NCI-H2081 treated with DMSO at 0.1 percent for 48 hours (cell line): ENCODE measurements around the gene PGBD5.

Experiments
- DNase-seq: peaks from one replicate; lab custom pipeline; 2025; lab: John Stamatoyannopoulos, UW

PGBD5 gene

DNA sequence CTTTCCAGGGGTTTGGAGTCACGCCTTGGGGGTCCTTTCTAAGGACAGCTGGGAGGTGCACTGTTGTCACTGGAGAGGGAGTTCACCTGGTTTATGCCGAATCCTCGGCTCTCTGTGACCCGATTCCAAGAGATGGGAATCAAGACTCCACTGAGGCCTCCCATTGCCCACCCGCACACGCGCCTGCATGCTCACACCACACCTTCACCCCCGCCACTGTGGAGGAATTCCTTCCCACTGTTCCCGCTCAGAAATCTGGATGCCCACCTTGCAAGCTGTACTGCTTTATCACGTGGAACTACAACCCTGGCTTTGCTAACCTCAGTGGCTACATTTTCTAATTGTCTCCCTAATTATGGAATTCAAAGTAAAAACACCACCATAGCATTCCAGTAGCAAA lies 29.2 kb downstream of the PGBD5 start:
- no peak for DNase-seq

DNA sequence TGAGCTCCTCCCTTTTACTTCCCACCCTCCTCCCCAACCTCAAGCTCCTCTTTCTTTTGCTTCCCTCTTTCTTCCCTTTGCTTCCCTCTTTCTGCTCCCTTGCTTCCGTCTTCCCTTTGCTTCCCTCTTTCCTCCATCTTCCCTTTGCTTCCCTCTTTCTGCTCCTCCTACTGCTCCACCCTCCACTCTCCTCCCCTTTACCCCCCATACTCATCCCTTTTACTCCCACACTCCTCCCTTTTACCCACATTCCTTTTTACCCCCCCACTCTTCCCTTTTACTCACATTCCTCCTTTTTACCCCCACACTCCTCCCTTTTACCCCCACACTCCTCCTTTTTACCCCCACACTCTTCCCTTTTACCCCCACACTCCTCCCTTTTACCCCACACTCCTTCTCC lies 30.2 kb downstream of the PGBD5 start:
- DNase-seq: no peak

DNA sequence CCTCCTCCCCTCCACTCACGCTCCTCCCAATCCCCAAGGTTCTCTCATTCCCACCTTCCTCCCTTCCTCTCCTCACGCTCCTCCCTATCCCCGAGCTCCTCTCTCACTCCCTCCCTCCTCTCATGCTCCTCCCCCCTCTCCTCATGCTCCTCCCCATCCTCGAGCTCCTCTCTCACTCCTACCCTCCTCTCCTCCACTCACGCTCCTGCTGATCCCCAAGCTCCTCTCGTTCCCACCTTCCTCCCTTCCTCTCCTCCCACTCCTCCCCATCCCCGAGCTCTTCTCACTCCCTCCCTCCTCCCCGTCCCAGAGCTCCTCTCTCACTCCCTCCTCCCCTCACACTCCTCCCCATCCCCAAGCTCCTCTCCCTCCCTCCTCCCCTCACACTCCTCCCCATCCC lies 31.4 kb downstream of the PGBD5 start:
- no peak for DNase-seq

DNA sequence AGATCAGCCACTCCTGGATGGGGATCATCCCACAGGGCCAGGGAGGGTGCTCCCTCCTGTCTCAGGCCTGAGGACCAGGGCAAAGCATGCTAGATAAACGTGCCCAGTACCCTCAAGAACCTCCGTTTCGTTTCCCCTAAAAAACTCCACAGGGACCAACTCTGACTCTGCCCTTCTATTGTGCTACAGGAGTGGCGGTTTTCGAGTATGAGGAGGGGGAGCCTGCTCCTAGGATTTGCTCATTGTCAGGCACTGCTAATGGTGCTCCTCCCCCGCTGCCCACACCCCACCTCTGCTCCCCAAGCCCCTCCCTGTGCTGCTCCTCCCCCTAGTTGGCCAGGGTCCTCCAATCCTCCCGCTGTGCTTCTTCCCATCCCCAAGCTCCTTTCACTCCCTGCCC lies 32.0 kb downstream of the PGBD5 start:
- no peak for DNase-seq

DNA sequence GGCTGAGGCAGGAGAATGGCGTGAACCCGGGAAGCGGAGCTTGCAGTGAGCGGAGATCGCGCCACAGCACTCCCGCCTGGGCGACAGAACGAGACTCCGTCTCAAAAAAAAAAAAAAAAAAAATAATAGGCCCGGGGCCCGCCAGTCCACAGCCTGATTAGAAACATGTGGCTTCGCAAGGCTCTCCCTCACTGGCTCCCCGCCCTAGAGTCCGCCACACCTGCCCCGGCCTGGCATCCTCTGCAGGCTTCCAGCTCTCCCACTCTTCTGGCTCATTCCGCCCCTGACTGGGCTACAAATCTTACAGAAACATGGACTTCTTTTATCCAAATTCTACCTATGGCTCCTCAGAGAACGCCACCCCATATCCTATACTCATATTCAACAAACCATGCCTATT lies 32.4 kb downstream of the PGBD5 start:
- no peak for DNase-seq

DNA sequence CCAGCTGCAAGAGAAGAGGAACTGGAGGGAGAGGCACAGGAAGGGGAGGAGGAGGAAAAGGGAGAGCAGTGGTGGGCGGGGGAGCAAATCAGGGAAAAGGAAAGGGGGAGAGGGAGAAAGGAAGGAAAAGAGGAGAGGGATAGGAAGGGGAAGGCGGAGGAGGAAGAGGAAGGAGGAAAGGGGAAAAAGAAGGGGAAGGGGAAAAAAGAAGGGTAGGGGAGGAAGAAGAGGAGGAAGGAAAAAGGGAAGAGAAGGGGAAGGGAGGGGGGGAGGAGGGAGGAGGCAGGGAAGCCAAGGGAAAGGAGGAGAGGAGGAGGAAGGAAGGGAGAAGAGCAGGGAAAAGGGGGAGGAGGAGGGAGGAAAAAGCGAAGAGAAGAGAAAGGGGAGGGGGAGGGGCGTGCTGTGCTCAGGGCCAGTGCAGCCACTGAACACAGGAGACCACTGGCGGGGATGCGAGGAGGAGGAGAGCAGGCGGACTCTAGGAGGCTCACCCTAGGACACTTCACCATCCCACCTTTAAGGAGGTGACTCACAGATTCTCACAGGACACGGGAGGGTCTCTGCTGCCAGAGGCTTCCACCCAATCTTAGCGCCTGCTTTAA lies 33.1 kb downstream of the PGBD5 start:
- DNase-seq: no peak

DNA sequence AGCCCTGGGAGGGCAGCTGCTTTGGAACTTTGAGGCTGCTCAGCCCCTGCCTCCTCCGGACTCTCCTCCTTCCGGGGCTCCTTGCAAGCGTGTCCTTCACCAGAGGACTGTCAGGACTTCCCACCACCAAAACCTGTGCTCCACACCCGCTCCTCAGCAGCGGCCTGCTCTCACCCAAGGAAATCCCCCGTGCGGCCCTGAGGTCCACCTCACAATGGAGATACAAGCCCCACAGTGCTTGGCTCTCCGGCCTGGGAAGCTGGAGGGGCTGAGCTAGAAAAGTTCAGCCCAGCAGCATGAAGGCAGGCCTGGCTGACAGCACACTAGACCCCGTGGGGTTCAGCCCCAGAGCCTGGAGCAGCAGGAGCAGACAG lies 33.6 kb downstream of the PGBD5 start:
- no peak for DNase-seq

DNA sequence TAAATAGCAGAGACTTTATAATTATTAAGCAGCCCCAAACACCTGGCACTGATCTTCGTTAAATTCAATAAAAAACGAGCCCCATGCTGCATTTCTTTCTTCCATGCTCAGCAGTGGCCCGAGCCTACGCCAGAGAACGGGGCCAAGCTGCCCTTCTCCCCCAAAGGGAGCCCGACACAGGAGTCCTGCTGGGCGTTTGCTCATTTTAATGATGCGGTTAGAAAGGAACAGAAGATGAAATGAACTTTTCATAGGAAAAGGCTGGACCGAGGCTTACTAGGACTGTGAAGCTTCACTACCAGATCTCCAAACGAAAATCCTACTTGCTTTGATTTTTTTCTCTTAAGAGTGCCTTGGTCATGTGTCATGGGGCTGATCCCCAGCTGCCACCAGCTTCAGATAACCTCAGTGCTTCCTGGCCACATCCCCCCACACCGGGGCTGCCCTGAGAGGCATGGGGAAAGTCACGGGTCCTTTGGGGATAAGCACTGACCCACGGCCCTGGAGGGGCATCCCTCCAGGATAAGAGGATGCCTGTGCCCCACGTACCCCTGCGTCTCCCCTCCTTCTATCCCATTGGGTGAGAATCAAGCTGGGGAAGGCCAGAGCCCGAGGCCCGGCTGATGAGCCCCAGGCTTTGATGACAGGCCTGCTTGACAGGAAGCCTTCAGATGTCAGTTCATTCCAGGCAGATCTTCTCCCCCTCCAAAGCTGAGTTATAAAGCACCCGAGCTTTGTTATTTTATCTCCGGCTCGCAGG lies 34.2 kb downstream of the PGBD5 start:
- no peak for DNase-seq

DNA sequence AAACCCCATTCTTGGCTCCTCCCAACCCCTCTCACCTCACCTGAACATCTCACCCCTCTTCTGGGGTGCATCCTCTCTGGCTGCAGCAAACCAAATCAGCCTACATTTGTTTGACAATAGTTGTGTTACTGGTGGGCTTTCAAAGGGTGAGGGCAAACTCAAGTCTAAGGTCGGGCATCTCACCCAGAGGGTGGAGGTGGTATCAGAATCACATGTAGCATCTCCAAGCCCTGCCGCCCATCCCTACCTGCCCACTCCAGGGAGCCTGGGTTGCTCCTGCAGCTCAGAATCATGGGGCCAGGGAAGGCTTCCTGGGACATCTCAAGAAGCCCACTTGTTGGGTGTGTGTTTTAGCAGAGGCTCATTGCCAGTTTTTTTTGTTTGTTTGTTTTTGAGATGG lies 35.8 kb downstream of the PGBD5 start:
- no peak for DNase-seq

DNA sequence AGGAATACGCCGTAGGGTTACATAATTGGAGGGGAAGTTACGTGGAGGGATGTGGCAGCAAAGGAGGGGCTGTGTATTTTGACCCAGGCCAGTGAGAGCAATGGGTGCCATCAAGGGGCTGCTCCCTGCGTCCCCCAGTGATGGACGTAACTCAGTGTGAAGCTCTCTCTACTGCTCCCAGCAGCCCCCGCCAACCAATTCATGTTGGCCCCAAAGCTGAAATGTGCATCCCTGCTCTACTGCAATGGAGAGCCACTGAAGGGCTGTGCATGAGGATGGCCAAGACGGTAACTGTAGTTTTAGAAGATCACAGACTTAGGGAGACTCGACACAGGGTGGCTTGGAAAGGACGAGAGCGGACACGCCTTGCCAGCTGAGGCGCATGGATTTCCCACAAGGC lies 38.3 kb downstream of the PGBD5 start:
- no peak for DNase-seq

DNA sequence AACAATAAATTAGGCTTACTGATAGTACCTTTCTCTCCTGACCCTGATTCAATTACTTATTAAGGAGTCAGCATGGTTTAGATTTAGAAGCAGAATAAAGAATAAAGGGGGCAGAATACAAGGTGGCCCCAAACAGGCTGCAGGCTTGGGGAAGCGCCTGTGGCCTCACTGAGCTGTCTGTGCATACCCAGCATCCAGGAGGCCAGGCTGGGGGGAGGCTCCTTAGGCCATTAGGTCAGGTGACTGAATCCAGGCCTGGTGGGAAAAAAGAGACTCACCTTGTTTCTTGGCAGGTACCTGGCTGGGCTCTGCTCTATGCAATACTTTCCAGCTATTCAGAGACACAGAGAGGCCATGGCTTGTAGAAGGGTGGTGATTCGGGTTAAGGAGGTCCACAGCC lies 38.8 kb downstream of the PGBD5 start:
- DNase-seq: no peak

DNA sequence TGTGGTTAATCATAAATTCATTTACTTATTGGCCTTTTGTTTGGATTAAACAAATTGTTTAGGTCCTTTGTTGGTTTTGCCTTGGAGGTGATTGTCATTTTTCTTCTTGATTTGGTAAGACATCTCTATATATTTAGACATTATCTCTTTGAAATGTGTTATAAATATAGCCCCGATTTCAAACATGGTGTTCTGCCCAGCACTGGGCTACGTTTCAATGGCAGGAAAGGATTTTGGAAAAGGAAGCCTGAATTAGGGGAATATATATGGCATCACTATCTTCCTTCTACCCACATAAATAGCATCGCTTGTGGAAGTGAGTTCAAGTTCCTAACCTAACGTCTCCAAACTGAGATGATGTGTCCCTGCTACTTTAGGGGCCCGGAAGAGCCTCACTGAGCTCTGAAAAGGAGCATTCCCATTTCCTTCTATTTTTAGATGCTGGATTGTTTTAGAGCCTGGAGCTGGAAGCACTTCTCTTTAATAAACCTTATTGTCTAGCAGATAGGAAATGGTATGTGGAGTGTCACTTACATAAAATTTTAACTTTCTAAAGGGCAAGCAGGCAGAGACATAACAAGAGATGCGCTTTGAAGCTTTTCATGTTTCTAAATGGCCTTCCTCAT lies 39.4 kb downstream of the PGBD5 start:
- DNase-seq: no peak

DNA sequence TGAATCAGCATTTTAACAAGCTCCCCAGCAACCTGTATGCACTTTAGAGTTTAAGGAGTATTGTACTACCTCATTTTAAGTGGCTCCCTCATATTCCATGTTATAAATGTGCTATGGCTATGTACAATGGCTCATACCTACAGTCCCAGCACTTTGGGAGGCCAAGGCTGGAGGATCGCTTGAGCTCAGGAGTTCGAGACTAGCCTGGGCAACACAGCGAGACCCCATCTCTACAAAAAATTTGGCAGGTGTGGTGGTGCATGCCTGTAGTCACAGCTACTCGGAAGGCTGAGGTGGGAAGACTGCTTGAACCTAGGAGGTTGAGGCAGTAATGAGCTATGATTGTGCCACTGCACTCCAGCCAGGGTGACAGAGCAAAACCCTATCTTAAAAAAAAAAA lies 40.2 kb downstream of the PGBD5 start:
- DNase-seq: no peak

DNA sequence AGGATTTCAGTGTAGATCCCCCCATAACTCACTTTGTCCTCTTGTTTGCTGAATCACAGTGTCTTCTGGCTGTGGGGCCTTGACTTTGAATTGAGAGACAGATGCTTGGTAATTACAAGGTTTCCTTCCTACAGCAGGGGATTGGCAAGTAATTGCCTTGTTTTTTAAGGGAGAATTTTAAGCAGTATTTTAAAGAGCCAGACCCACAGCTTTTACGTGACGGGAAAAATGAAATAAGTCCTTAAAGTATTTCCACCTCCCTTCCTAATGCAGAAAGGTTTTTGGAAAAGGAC lies 41.0 kb downstream of the PGBD5 start:
- no peak for DNase-seq

DNA sequence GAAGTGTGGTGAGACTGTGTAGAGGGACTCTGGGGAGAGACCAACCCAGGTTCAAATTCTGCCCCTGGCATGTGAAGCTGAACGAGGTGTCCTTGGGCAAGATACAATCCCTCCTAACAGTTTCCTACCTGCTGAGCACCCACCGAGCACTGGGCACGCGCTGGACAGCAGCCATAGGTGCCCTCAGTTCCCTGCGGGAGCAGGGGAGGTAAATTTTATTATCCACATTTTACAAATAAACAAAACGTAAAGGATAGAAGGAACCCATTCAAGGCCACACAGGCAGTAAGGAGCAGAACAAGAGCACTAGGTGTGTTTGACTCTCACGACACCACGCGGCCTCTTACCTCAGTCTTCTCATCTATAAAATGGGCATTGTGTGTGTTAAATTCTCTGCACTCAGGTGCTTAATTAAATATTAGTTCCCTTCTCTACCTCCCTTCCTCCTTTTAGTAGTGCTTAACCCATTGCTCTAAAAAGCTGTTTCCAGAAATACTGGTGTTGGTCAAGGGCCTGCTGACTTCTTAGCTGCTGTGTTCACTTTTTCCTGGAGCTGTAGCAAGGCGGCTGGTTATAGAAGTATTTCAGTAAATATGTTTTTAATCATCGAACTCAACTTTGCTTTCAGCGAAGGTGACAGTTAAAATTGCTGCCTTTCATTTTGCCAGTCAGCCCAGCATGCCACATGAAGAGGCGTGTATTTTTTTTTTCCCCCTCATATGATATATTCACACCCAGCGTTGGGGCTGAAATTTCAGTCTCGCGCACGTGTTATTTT lies 41.6 kb downstream of the PGBD5 start:
- no peak for DNase-seq

DNA sequence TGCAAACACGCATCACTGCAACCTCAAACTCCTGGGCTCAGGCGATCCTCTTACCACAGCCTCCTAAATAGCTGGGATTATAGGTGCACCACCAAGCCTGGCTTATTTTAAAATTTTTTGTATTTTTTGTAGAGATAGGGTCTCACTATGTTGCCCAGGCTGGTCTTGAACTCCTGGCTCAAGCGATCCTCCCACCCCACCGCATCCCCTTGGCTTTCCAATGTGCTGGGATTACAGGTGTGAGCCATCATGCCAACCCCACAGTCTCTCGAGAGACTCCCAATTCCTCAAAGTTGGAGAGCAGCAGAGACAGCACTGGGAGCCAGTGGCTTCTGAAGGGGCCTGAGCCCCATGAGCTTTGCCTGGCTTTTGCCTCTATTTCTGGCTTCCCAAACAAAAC lies 42.7 kb downstream of the PGBD5 start:
- DNase-seq: no peak

DNA sequence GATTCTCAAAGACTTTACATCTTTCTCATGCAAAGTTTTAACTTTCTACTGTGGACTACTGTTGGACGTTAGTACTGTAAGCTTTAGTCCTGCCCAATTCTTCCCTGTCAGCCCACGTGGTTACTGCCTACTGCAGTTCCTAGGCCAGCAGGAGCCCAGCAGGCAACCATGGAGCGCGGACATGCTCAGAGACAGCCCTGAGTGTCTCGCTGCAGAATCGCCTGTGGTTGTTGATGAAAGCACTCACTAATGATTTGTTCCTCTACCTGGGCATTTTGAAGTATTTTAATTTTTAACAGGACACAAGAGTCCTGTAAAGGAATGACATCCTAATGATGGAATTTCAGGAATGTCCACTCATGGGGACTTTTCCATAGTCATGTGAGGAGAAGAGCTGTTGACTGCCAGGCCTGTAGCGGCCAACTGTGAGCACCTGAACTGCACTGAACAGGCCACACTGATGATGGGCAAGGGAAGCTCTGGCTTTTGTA lies 44.1 kb downstream of the PGBD5 start:
- no peak for DNase-seq

DNA sequence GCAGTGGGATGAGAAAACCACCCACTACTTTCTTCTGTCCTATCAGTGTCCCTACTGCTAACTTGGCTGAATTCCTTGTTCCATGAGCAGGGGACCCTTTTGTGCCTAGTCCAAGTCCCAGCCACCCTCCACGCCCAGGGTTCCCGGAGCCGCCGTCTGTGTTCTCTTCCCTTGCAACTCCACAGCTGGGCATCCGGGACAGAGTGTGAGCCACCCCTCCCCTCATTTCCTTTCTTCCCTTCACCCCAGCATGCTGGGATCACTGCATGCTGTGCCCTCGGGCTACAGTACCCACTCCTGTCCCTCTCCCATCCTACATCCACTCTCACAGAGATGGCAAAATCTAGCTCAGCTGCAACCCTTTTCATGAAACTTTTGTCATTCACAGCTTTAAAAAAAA lies 44.5 kb downstream of the PGBD5 start:
- no peak for DNase-seq

DNA sequence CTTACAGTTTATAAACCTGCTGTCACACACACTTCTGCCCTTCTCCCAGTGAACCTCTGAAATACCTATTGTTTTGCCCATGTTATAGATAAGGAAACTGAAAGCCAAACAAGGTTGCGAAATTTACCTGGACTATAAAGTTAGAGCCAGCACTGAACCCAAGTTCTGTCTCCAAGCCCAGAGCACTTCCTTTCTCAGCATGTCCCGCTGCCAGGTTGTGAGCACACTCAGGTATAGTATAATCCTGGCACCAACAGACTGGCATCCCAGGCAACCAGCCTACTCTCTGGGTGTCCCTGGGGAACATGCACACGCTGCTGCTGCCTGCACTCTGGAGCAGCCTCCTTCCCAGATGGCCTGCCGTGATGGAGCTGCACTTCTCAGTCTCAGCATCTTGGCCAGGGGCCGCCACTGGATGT lies 45.1 kb downstream of the PGBD5 start:
- DNase-seq: no peak

DNA sequence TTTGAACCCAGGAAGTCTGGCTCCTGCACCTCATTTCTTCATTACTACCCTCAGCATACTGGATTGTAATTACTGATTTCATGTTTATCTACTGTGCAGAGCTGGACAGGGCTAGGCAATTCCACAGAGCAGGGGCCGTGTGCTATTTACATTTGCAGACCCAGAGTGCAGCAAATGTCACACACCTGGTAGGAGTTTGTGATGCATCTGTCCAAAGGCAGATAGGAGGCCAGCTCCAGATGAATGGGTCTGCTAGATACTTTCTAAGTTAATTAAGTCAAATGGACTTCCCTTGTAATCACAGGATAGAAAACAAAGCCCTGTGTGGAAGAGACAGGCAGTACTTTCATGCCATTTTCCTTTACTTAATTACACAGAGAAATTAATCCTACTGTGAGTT lies 46.2 kb downstream of the PGBD5 start:
- DNase-seq: no peak

DNA sequence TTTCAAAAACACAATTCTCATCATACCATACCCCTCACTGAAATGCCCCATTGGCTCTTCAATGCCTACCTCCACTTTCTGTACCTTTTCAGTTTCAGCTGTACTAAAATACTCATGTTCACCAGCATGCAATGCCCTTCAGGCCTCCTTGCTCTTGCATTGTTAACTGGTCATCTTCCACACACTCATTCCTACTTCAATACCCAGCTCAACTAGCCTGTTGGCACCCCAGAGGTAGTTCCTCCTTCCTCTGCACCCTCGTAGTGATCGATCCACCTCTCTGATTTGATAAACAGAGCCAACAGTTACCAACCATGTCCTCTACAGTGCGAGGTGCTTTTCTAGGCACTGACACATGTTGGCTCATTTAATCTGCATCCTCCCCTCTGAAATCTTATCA lies 46.7 kb downstream of the PGBD5 start:
- DNase-seq: no peak

DNA sequence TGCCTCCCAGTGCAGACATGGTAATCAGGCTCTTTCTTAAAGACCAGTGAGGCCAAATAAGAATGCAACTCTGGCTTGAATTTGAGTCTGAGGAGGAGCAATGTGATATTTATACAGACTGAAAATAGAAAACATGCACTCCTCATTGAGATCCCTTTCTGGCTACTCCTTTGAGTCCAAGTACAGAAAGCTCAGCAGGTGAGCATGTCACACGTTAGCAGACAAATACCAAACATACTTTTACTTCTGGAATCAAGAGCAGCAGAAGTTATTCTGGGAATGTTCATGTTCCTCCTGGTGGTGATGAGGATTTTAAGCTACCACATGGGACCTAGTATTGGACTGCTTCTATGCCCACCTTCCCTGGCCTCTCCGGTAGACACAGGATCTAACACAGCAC lies 48.3 kb downstream of the PGBD5 start:
- DNase-seq: no peak

DNA sequence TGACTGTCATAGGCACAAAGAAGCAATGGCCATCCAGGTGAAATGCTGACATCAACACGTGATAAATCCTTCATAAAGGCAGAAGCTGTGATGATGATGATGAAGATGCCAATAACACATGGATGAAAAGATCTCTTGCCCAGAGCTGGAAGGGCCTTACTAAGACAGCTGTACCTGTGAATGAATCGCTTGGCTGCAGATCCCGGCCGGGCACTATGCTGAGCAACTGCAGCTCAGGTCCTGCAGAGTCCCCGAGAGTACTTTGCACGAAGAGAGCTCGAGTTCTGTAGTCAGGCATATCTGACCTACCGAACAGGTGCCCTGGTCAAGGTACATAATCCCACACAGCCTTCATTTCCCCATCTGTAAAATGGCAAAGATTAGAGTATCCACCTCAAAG lies 48.8 kb downstream of the PGBD5 start:
- DNase-seq: no peak
